ENCODE data around the gene UTS2B.

Gene UTS2B

GRCh38 chr3:191239407-191240031 is 90.8 kb downstream of the UTS2B start:
- FAIRE-seq (peak; percentile 78), DNase-seq (ENCODE audit: insufficient read length, low spot score) (no peak)
- no peak for TF ChIP-seq POLR2A (IDR thresholded peaks at IDR 0.05; ENCODE audit: low read depth, low read length)

GRCh38 chr3:191238321-191238817 is 92.0 kb downstream of the UTS2B start:
- no peak for TF ChIP-seq POLR2A (IDR thresholded peaks at IDR 0.05; ENCODE audit: low read depth, low read length)
- no peak for DNase-seq (ENCODE audit: insufficient read length, low spot score)
- FAIRE-seq, result peak; percentile 76

GRCh38 chr3:191237047-191237882 is 93.1 kb downstream of the UTS2B start:
- TF ChIP-seq POLR2A (IDR thresholded peaks at IDR 0.05; ENCODE audit: low read depth, low read length), result no peak
- no peak for FAIRE-seq
- no peak for DNase-seq (ENCODE audit: insufficient read length, low spot score)

DNA sequence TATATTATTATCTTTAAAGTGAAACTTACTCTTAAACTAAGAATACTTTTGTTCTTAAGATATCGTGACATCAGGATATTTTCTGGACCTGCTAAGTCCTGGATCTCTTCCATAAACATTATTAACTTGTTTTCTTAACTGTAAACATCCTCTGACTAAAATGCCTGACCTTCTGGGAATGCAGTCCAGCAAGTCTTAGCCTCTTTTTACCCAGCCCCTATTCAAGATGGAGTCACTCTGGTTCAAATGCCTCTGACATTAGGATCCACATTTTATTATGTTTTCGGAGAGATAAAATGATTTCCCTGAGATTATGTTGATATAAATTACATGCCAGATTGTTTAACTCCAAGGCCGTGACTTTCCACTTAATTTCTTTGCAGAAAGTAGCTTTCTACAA is 93.7 kb downstream of the UTS2B start:
- FAIRE-seq, result no peak
- no peak for DNase-seq (ENCODE audit: insufficient read length, low spot score)
- TF ChIP-seq POLR2A (IDR thresholded peaks at IDR 0.05; ENCODE audit: low read depth, low read length), result no peak

DNA sequence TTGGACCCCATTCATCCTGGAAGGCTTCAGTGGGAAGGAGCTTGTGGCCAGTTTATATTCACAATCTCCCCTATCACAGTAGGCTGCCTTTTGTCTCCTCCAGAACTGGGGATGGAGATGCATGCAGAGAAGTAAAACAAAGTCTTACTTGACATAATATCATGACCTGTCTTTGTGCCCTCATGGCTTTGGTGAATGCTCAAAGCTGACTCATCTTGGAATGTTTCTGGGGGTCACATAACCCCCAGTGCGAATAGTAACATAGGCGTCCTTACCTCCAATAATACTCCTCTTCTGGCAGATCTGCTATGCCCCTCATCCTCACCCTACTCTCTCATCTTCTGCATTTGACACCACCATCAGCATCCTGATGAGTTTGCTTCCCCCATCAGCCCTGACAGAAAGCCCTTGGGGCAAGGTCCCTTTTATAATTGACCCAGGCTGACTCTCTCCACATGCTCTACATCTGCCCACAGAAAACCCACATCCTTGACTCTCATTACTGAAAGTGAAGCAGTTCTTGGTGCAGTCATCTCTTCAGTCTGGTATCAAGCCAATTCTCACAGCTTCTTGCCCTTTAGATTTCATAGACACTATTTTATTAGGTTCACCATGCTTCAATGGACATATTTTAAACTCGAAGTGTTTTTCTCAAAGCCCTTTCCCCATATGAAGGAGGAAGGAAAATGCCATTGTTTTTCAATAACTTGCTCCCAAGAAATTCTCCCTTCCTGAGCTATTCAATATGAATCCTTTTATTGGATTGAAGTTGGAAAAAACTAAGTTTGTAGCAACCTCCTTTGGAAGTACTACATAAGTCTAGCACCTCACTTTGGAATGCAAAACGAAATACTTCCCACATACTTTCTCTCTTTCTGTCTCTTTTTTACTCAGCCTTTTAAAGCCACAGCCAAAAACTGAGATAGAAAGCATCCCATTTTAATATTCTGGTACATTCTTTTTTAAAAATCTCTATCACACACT is 94.7 kb downstream of the UTS2B start:
- DNase-seq (ENCODE audit: insufficient read length, low spot score) (no peak), FAIRE-seq (peak; percentile 33)
- TF ChIP-seq POLR2A (IDR thresholded peaks at IDR 0.05; ENCODE audit: low read depth, low read length), result no peak

DNA sequence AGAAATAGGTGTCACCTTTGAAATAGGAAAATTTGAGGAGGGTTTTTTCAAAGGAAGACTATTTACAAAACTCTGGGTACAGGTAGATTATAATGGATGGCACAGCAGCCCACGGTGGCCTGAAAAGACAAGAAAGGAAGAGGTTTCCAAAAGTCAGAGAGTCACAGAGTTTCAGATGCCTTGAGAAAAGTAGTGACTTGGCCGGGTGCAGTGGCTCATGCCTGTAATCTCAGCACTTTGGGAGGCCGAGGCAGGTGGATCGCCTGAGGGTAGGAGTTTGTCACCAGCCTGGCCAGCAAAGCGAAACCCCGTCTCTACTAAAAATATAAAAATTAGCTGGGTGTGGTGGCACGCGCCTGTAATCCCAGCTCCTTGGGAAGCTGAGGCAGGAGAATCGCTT is 96.1 kb downstream of the UTS2B start:
- TF ChIP-seq POLR2A (IDR thresholded peaks at IDR 0.05; ENCODE audit: low read depth, low read length), result no peak
- DNase-seq (ENCODE audit: insufficient read length, low spot score), result no peak
- FAIRE-seq, result no peak

DNA sequence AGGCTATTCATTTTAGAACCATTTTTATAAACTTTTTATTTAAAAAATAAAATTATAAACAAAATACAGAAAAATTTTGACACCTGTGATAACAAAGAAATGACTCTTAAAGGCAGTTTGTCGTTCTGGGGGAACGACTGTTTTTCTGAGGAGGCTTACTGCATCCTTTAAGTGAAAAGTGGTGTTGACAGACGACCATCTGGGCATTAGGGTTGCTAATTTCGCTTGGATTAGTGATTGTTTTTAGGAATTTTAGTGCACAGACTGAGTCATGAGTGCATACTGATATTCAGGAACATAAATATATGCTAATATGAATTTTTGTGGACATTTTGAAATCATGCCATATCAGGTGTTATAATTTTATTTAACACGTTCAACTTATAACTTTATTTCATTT is 102.8 kb downstream of the UTS2B start:
- FAIRE-seq (no peak), DNase-seq (ENCODE audit: insufficient read length, low spot score) (no peak)
- TF ChIP-seq POLR2A (IDR thresholded peaks at IDR 0.05; ENCODE audit: low read depth, low read length), result no peak

- no peak for TF ChIP-seq POLR2A (IDR thresholded peaks at IDR 0.05; ENCODE audit: low read depth, low read length)
- no peak for FAIRE-seq
- DNase-seq (ENCODE audit: insufficient read length, low spot score), result no peak
Measured at GRCh38 chr3:191221638-191222037, 108.7 kb downstream of the UTS2B start.

DNA sequence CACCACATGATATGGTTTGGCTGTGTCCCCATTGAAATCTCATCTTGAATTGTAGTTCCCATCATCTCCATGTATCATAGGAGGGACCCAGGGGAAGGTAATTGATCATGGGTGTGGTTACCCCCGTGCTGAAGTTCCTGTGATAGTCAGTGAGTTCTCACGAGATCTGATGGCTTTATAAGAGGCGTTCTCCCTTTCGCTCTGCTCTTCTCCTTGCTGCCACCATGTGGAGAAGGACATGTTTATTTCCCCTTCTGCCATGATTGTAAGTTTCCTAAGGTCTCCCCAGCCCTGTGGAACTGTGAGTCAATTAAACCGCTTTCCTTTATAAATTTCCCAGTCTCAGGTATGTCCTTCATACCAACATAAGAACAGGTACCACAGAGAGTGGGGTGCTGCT is 109.4 kb downstream of the UTS2B start:
- no peak for DNase-seq (ENCODE audit: insufficient read length, low spot score)

DNA sequence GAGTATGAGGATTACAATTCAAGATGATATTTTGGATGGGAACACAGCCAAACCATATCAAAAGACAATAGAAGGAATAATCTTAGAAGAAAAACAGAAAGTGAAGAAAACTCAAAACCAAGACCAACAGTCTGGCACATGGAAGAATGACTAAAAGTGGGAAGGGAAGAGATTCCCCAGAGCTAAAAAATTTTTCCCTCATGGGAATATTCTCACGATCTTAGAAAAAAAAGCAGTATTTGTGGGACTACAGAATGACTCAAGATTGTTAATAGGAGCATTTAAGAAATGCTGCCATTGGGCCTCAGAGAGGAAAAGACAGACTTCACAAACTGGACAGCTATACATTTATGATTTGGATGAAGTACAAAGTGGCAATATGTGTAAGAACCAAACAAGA is 113.0 kb downstream of the UTS2B start:
- DNase-seq (ENCODE audit: insufficient read length, low spot score), result no peak
- FAIRE-seq, result peak; percentile 50
- TF ChIP-seq POLR2A (IDR thresholded peaks at IDR 0.05; ENCODE audit: low read depth, low read length), result no peak

More for the DNA sequence above, 109.4 kb downstream of the UTS2B start:
- no peak for FAIRE-seq
- no peak for TF ChIP-seq POLR2A (IDR thresholded peaks at IDR 0.05; ENCODE audit: low read depth, low read length)

All from H54 (cell line).